ENCODE results near the gene ALMS1. TPM values are rescaled to one million over a fixed set of nuclear protein-coding genes. Genes with fewer than 3 reads are reported as not detected.
A peak's percentile ranks its signal among the peaks of the same experiment; 100 is the strongest.

ALMS1 gene
- total RNA-seq, 3 donors from 2014 or later (not counting 1 experiment from before 2014, with no cell fraction given): 22.9 to 33.8 (median 26.9) TPM

- WGBS (ENCODE audit: insufficient coverage): 91% methylated on average over 1 of the region's 1 CpG
- no peaks in the 10 kb centered on the region for H3K36me3 Mint-ChIP-seq
- TF ChIP-seq CTCF (IDR thresholded peaks at IDR 0.05): no peak
Measured at GRCh38 chr2:73638429-73638828, 252.8 kb downstream of the ALMS1 start.

GRCh38 chr2:73640511-73640911 is 254.9 kb downstream of the ALMS1 start:
- Histone ChIP-seq H3K4me1 (ENCODE audit: control insufficient read depth, insufficient read depth, low read length) (no peaks in the 10 kb centered on the region), H3K4me3 (ENCODE audit: low read length) (no peak overlapping the region), H3K9me3 (ENCODE audit: control insufficient read depth, insufficient read depth, low read length) (no peaks in the 10 kb centered on the region), H3K27me3 (ENCODE audit: control insufficient read depth, insufficient read depth, low read length) (no peaks in the 10 kb centered on the region), H3K27ac (ENCODE audit: low read length) (no peak overlapping the region), H3K36me3 (ENCODE audit: control insufficient read depth, insufficient read depth, low read length) (no peaks in the 10 kb centered on the region)
- H3K4me1 Mint-ChIP-seq: no peaks in the 10 kb centered on the region
- DNase-seq (no peak), ATAC-seq (no peak)
- no peak overlapping the region for H3K4me3 Mint-ChIP-seq
- H3K9me3 Mint-ChIP-seq: no peaks in the 10 kb centered on the region
- no peaks in the 10 kb centered on the region for H3K36me3 Mint-ChIP-seq
- H3K27ac Mint-ChIP-seq: no peak overlapping the region
- no peak for TF ChIP-seq CTCF (IDR thresholded peaks at IDR 0.05)
- 46% methylated on average over 1 of the region's 1 CpG for WGBS (ENCODE audit: insufficient coverage)
- intact Hi-C loops (cut with micrococcal nuclease): no loop called here
- H3K27me3 Mint-ChIP-seq (ENCODE audit: low read depth in 2 of 2): peaks cover 4 to 21% of the 10 kb centered on the region in 2 donors

More at GRCh38 chr2:73638429-73638828, 252.8 kb downstream of the ALMS1 start:
- Histone ChIP-seq H3K36me3 (ENCODE audit: control insufficient read depth, insufficient read depth, low read length) (no peaks in the 10 kb centered on the region), H3K27me3 (ENCODE audit: control insufficient read depth, insufficient read depth, low read length) (no peaks in the 10 kb centered on the region), H3K4me3 (ENCODE audit: low read length) (no peak overlapping the region), H3K9me3 (ENCODE audit: control insufficient read depth, insufficient read depth, low read length) (no peaks in the 10 kb centered on the region), H3K27ac (ENCODE audit: low read length) (no peak overlapping the region), H3K4me1 (ENCODE audit: control insufficient read depth, insufficient read depth, low read length) (no peaks in the 10 kb centered on the region)
- Mint-ChIP-seq H3K27me3 (ENCODE audit: low read depth in 2 of 2) (peaks cover 4 to 9% of the 10 kb centered on the region in 2 donors), H3K27ac (no peak overlapping the region), H3K9me3 (no peaks in the 10 kb centered on the region), H3K4me1 (no peaks in the 10 kb centered on the region), H3K4me3 (no peak overlapping the region)
- DNase-seq (no peak), ATAC-seq (no peak)
- intact Hi-C loops (cut with micrococcal nuclease): no loop called here

DNA sequence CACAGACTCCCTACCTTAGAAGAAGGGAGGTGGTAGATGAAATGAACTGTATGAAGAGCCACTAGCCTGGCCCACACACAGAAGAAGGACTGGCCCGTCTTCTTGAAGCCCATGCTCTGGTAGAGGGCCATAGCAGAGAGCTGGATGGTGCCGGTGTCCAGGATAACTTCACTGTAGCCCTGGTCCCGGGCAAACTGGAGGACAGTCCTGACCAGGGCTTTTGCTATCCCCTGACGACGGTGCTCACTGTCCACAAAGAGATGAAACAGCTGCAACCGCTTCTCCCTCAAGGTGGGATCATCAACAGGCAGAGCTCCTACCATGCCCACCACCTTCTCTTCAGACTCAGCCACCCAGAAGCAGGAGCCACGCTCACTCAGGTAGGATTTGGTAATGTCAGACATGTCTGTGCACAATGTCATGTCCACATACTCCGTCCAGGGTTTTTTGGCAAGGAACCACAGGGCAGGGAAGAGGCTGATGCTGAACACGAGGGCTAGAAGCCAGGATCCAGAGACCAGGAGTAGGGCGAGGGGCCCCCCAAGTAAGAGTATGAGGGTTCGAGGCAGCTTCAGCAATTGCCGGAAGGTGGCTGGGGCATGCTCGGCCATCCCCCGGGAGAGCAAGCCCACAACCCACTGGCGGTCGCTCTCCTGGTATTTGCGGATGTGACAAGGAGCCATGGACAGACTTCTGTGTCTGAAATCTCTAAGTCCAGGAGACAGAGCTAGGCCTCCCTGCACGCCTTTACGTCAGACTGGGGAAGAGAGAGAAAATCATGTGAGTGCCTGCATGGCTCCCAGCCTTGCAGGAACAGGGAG is 255.5 kb downstream of the ALMS1 start:
- Histone ChIP-seq H3K36me3 (ENCODE audit: control insufficient read depth, insufficient read depth, low read length) (no peaks in the 10 kb centered on the region), H3K27ac (ENCODE audit: low read length) (no peak overlapping the region), H3K9me3 (ENCODE audit: control insufficient read depth, insufficient read depth, low read length) (no peaks in the 10 kb centered on the region), H3K4me3 (ENCODE audit: low read length) (no peak overlapping the region), H3K27me3 (ENCODE audit: control insufficient read depth, insufficient read depth, low read length) (no peaks in the 10 kb centered on the region), H3K4me1 (ENCODE audit: control insufficient read depth, insufficient read depth, low read length) (no peaks in the 10 kb centered on the region)
- 87% methylated on average over 19 of the region's 19 CpGs for WGBS (ENCODE audit: insufficient coverage)
- H3K4me3 Mint-ChIP-seq: no peak overlapping the region
- no peaks in the 10 kb centered on the region for H3K4me1 Mint-ChIP-seq
- H3K36me3 Mint-ChIP-seq: no peaks in the 10 kb centered on the region
- H3K9me3 Mint-ChIP-seq: no peaks in the 10 kb centered on the region
- no peak overlapping the region for H3K27ac Mint-ChIP-seq
- no peak for TF ChIP-seq CTCF (IDR thresholded peaks at IDR 0.05)
- DNase-seq: no peak
- H3K27me3 Mint-ChIP-seq (ENCODE audit: low read depth in 2 of 2): peaks cover 4 to 21% of the 10 kb centered on the region in 2 donors
- ATAC-seq: peak in 1 of 3 donors; percentile 27
- intact Hi-C loops (cut with micrococcal nuclease): no loop called here

GRCh38 chr2:73641767-73642062 is 256.1 kb downstream of the ALMS1 start:
- intact Hi-C loops (cut with micrococcal nuclease): no loop called here
- Histone ChIP-seq H3K36me3 (ENCODE audit: control insufficient read depth, insufficient read depth, low read length) (no peaks in the 10 kb centered on the region), H3K4me1 (ENCODE audit: control insufficient read depth, insufficient read depth, low read length) (no peaks in the 10 kb centered on the region), H3K27me3 (ENCODE audit: control insufficient read depth, insufficient read depth, low read length) (no peaks in the 10 kb centered on the region), H3K27ac (ENCODE audit: low read length) (no peak overlapping the region), H3K4me3 (ENCODE audit: low read length) (no peak overlapping the region), H3K9me3 (ENCODE audit: control insufficient read depth, insufficient read depth, low read length) (no peaks in the 10 kb centered on the region)
- no peak overlapping the region for H3K4me3 Mint-ChIP-seq
- no peak for ATAC-seq
- no peaks in the 10 kb centered on the region for H3K9me3 Mint-ChIP-seq
- no peaks in the 10 kb centered on the region for H3K4me1 Mint-ChIP-seq
- H3K36me3 Mint-ChIP-seq: no peaks in the 10 kb centered on the region
- no peak for TF ChIP-seq CTCF (IDR thresholded peaks at IDR 0.05)
- peaks cover 5 to 24% of the 10 kb centered on the region in 2 donors for H3K27me3 Mint-ChIP-seq (ENCODE audit: low read depth in 2 of 2)
- DNase-seq: no peak
- 89% methylated on average over 3 of the region's 3 CpGs for WGBS (ENCODE audit: insufficient coverage)
- H3K27ac Mint-ChIP-seq: no peak overlapping the region
